ENCODE measurements around the gene GARNL3. TPM values are rescaled to one million over a fixed set of nuclear protein-coding genes. Genes with fewer than 3 reads are reported as not detected.

Gene GARNL3
- total and polyA plus RNA-seq, 2 experiments from 2014 or later: 8.7 to 21.9 TPM

DNA sequence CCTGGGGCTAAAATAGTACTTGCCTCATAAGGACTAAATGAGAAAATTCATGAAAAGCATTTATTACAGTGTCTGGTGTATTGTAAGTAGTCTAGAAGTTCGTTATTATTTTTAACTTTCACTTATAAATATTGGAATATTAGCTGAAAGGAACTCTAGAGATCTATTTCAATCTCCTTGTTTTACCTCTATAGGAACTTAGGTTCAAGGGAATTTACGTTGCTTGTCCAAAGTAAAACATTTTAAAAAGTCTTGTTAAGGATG, 55.5 kb downstream of the GARNL3 start:
- Mint-ChIP-seq H3K4me3 (no peak overlapping the region), H3K4me1 (no peaks in the 10 kb centered on the region), H3K27me3 (ENCODE audit: insufficient read depth, low read depth, poor library complexity) (no peaks in the 10 kb centered on the region), H3K9me3 (no peaks in the 10 kb centered on the region), H3K36me3 (ENCODE audit: low read depth) (peaks cover 2% of the 10 kb centered on the region; the same call in 2 of the 3 replicates), H3K27ac (no peak overlapping the region)
- H3K4me3 ChIP-seq: no peak overlapping the region
- TF ChIP-seq, protein P1, sequence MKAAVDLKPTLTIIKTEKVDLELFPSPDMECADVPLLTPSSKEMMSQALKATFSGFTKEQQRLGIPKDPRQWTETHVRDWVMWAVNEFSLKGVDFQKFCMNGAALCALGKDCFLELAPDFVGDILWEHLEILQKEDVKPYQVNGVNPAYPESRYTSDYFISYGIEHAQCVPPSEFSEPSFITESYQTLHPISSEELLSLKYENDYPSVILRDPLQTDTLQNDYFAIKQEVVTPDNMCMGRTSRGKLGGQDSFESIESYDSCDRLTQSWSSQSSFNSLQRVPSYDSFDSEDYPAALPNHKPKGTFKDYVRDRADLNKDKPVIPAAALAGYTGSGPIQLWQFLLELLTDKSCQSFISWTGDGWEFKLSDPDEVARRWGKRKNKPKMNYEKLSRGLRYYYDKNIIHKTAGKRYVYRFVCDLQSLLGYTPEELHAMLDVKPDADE (IDR thresholded peaks at IDR 0.05): no peak
- TF ChIP-seq ZNF331 (CRISPR knock-in tag; IDR thresholded peaks at IDR 0.05; ENCODE audit: low read depth) (no peak), NANOG (IDR thresholded peaks at IDR 0.05; ENCODE audit: borderline replicate concordance) (no peak), CREB1 (CRISPR knock-in tag; IDR thresholded peaks at IDR 0.05; ENCODE audit: low read depth) (no peak), POLR2AphosphoS5 (IDR thresholded peaks at IDR 0.05; ENCODE audit: low read depth) (no peak), STAT1 (IDR thresholded peaks at IDR 0.05; ENCODE audit: unreplicated experiment) (no peak), JUNB (IDR thresholded peaks at IDR 0.05; ENCODE audit: unreplicated experiment) (no peak), EZH2phosphoT487 (IDR thresholded peaks at IDR 0.05; ENCODE audit: unreplicated experiment) (no peak), ZNF114 (CRISPR knock-in tag; IDR thresholded peaks at IDR 0.05) (no peak), EZH2 (IDR thresholded peaks at IDR 0.05; ENCODE audit: low read depth, unreplicated experiment) (no peak)
- TF ChIP-seq, protein P2, sequence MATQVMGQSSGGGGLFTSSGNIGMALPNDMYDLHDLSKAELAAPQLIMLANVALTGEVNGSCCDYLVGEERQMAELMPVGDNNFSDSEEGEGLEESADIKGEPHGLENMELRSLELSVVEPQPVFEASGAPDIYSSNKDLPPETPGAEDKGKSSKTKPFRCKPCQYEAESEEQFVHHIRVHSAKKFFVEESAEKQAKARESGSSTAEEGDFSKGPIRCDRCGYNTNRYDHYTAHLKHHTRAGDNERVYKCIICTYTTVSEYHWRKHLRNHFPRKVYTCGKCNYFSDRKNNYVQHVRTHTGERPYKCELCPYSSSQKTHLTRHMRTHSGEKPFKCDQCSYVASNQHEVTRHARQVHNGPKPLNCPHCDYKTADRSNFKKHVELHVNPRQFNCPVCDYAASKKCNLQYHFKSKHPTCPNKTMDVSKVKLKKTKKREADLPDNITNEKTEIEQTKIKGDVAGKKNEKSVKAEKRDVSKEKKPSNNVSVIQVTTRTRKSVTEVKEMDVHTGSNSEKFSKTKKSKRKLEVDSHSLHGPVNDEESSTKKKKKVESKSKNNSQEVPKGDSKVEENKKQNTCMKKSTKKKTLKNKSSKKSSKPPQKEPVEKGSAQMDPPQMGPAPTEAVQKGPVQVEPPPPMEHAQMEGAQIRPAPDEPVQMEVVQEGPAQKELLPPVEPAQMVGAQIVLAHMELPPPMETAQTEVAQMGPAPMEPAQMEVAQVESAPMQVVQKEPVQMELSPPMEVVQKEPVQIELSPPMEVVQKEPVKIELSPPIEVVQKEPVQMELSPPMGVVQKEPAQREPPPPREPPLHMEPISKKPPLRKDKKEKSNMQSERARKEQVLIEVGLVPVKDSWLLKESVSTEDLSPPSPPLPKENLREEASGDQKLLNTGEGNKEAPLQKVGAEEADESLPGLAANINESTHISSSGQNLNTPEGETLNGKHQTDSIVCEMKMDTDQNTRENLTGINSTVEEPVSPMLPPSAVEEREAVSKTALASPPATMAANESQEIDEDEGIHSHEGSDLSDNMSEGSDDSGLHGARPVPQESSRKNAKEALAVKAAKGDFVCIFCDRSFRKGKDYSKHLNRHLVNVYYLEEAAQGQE (IDR thresholded peaks at IDR 0.05; ENCODE audit: unreplicated experiment): no peak
- TF ChIP-seq, protein P3, sequence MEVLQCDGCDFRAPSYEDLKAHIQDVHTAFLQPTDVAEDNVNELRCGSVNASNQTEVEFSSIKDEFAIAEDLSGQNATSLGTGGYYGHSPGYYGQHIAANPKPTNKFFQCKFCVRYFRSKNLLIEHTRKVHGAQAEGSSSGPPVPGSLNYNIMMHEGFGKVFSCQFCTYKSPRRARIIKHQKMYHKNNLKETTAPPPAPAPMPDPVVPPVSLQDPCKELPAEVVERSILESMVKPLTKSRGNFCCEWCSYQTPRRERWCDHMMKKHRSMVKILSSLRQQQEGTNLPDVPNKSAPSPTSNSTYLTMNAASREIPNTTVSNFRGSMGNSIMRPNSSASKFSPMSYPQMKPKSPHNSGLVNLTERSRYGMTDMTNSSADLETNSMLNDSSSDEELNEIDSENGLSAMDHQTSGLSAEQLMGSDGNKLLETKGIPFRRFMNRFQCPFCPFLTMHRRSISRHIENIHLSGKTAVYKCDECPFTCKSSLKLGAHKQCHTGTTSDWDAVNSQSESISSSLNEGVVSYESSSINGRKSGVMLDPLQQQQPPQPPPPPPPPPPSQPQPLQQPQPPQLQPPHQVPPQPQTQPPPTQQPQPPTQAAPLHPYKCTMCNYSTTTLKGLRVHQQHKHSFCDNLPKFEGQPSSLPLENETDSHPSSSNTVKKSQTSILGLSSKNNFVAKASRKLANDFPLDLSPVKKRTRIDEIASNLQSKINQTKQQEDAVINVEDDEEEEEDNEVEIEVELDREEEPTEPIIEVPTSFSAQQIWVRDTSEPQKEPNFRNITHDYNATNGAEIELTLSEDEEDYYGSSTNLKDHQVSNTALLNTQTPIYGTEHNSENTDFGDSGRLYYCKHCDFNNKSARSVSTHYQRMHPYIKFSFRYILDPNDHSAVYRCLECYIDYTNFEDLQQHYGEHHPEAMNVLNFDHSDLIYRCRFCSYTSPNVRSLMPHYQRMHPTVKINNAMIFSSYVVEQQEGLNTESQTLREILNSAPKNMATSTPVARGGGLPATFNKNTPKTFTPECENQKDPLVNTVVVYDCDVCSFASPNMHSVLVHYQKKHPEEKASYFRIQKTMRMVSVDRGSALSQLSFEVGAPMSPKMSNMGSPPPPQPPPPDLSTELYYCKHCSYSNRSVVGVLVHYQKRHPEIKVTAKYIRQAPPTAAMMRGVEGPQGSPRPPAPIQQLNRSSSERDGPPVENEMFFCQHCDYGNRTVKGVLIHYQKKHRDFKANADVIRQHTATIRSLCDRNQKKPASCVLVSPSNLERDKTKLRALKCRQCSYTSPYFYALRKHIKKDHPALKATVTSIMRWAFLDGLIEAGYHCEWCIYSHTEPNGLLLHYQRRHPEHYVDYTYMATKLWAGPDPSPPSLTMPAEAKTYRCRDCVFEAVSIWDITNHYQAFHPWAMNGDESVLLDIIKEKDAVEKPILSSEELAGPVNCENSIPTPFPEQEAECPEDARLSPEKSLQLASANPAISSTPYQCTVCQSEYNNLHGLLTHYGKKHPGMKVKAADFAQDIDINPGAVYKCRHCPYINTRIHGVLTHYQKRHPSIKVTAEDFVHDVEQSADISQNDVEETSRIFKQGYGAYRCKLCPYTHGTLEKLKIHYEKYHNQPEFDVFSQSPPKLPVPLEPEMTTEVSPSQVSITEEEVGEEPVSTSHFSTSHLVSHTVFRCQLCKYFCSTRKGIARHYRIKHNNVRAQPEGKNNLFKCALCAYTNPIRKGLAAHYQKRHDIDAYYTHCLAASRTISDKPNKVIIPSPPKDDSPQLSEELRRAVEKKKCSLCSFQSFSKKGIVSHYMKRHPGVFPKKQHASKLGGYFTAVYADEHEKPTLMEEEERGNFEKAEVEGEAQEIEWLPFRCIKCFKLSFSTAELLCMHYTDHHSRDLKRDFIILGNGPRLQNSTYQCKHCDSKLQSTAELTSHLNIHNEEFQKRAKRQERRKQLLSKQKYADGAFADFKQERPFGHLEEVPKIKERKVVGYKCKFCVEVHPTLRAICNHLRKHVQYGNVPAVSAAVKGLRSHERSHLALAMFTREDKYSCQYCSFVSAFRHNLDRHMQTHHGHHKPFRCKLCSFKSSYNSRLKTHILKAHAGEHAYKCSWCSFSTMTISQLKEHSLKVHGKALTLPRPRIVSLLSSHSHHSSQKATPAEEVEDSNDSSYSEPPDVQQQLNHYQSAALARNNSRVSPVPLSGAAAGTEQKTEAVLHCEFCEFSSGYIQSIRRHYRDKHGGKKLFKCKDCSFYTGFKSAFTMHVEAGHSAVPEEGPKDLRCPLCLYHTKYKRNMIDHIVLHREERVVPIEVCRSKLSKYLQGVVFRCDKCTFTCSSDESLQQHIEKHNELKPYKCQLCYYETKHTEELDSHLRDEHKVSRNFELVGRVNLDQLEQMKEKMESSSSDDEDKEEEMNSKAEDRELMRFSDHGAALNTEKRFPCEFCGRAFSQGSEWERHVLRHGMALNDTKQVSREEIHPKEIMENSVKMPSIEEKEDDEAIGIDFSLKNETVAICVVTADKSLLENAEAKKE (CRISPR knock-in tag; IDR thresholded peaks at IDR 0.05): no peak
- TF ChIP-seq, protein P4, sequence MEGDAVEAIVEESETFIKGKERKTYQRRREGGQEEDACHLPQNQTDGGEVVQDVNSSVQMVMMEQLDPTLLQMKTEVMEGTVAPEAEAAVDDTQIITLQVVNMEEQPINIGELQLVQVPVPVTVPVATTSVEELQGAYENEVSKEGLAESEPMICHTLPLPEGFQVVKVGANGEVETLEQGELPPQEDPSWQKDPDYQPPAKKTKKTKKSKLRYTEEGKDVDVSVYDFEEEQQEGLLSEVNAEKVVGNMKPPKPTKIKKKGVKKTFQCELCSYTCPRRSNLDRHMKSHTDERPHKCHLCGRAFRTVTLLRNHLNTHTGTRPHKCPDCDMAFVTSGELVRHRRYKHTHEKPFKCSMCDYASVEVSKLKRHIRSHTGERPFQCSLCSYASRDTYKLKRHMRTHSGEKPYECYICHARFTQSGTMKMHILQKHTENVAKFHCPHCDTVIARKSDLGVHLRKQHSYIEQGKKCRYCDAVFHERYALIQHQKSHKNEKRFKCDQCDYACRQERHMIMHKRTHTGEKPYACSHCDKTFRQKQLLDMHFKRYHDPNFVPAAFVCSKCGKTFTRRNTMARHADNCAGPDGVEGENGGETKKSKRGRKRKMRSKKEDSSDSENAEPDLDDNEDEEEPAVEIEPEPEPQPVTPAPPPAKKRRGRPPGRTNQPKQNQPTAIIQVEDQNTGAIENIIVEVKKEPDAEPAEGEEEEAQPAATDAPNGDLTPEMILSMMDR (conservative IDR thresholded peaks at IDR 0.05; ENCODE audit: low read depth in 2 of 2): no peak
- no peak overlapping the region for H3K4me2 ChIP-seq
- H3K27me3 ChIP-seq (ENCODE audit: insufficient read depth): no peaks in the 10 kb centered on the region
- H3F3A ChIP-seq (replicated peaks; ENCODE audit: low read depth): no peaks in the 10 kb centered on the region
- H2AFZ ChIP-seq: no peak overlapping the region
- no peak for ATAC-seq
- H3K79me2 ChIP-seq (replicated peaks; ENCODE audit: insufficient read depth): no peaks in the 10 kb centered on the region
- H4K20me1 ChIP-seq (replicated peaks; ENCODE audit: insufficient read depth): no peaks in the 10 kb centered on the region
- no peaks in the 10 kb centered on the region for H3K36me3 ChIP-seq (ENCODE audit: insufficient read depth)
- H3K4me1 ChIP-seq (ENCODE audit: insufficient read depth): no peaks in the 10 kb centered on the region
- H3K9me2 ChIP-seq (ENCODE audit: insufficient read depth): no peaks in the 10 kb centered on the region
- no peak for DNase-seq (ENCODE audit: low spot score)
- H3K27ac ChIP-seq (ENCODE audit: low read depth): no peak overlapping the region
